Neural cell (in vitro differentiated cells): ENCODE data around the gene CXCL9. TPM values are rescaled to one million over a fixed set of nuclear protein-coding genes. Genes with fewer than 3 reads are reported as not detected.

Source experiments
- H2AFZ ChIP-seq: fragments of 200-600, 300-800 bp; sonication (generic), shearing (Covaris generic); 2 replicates; pipeline ENCODE4 v1.6.0; 2014; ENCODE audit warnings: low read depth, mild to moderate bottlenecking, antibody characterized with exemption, low read length, moderate library complexity
- H3F3A ChIP-seq: fragments of 200-600 bp; shearing (Covaris generic); 2 replicates; pipeline ENCODE4 v1.6.1; 2016; ENCODE audit warnings: mild to moderate bottlenecking, moderate library complexity, mixed read lengths, antibody characterized with exemption, low read length; ENCODE audit not compliant: insufficient read depth, poor library complexity, severe bottlenecking
- H3K27ac ChIP-seq: fragments of 200-600, 300-800 bp; sonication (generic), shearing (Covaris generic); 2 replicates; pipeline ENCODE4 v1.5.1; 2014; ENCODE audit warnings: mild to moderate bottlenecking, low read length, moderate library complexity
- H3K27me3 ChIP-seq: fragments of 300-800, 200-600 bp; sonication (generic), shearing (Covaris generic); 2 replicates; pipeline ENCODE4 v1.6.0; 2014; ENCODE audit warnings: mild to moderate bottlenecking, low read depth, low read length, moderate library complexity; ENCODE audit not compliant: insufficient read depth
- H3K36me3 ChIP-seq: fragments of 300-800, 200-600 bp; sonication (generic), shearing (Covaris generic); 2 replicates; pipeline ENCODE4 v1.5.1; 2014; ENCODE audit warnings: mild to moderate bottlenecking, antibody characterized with exemption, low read length, moderate library complexity; ENCODE audit not compliant: insufficient read depth
- H3K4me2 ChIP-seq: fragments of 300-800, 200-600 bp; sonication (generic), shearing (Covaris generic); 2 replicates; pipeline ENCODE4 v1.6.0; 2014; ENCODE audit warnings: mild to moderate bottlenecking, low read length
- H3K4me3 ChIP-seq: fragments of 300-800, 200-600 bp; sonication (generic), shearing (Covaris generic); 2 replicates; pipeline ENCODE4 v1.5.1; 2014; ENCODE audit warnings: mild to moderate bottlenecking, low read length, moderate library complexity
- H3K79me2 ChIP-seq: fragments of 200-600 bp; shearing (Covaris generic); replicated peaks from 2 replicates; pipeline ENCODE4 v1.6.0; 2014; ENCODE audit warnings: mild to moderate bottlenecking, low read length, moderate library complexity; ENCODE audit not compliant: insufficient read depth
- H3K9ac ChIP-seq: fragments of 300-800, 200-600 bp; sonication (generic), shearing (Covaris generic); 2 replicates; pipeline ENCODE4 v1.6.1; 2016; ENCODE audit warnings: mild to moderate bottlenecking, low read length, mixed read lengths
- H3K9me2 ChIP-seq: fragments of 200-600 bp; shearing (Covaris generic); 2 replicates; pipeline ENCODE4 v1.6.1; 2016; ENCODE audit warnings: mild to moderate bottlenecking, low read length, mixed read lengths; ENCODE audit not compliant: insufficient read depth
- H3K9me3 ChIP-seq: fragments of 200-600, 300-800 bp; sonication (generic), shearing (Covaris generic); 2 replicates; pipeline ENCODE4 v1.6.1; 2016; ENCODE audit warnings: mild to moderate bottlenecking, mixed run types, low read length, moderate library complexity, mixed read lengths
- H4K20me1 ChIP-seq: fragments of 200-600 bp; shearing (Covaris generic); 2 replicates; pipeline ENCODE4 v1.6.1; 2016; ENCODE audit warnings: mild to moderate bottlenecking, mixed run types; ENCODE audit not compliant: insufficient read depth
- CTCF ChIP-seq: fragments of 450-650 bp; IDR thresholded peaks from 2 replicates; pipeline ENCODE4 v1.5.1; 2014; ENCODE audit warnings: antibody characterized with exemption, mild to moderate bottlenecking, moderate library complexity; ENCODE audit not compliant: poor library complexity, severe bottlenecking
- EP300 ChIP-seq: fragments of 450-650 bp; conservative IDR thresholded peaks from 2 replicates; pipeline ENCODE4 v1.6.1; 2014; ENCODE audit warnings: antibody characterized with exemption, mild to moderate bottlenecking, moderate library complexity; ENCODE audit not compliant: poor library complexity, severe bottlenecking
- EZH2 ChIP-seq: fragments of 200-600, 300-800 bp; shearing (Covaris generic), sonication (generic); IDR thresholded peaks from 2 replicates; pipeline ENCODE4 v1.6.1; 2014; ENCODE audit warnings: antibody characterized with exemption, low read length, borderline replicate concordance, mild to moderate bottlenecking; ENCODE audit not compliant: insufficient read depth, poor library complexity, severe bottlenecking
- MXI1 ChIP-seq: fragments of 450-650 bp; conservative IDR thresholded peaks from 2 replicates; pipeline ENCODE4 v1.6.1; 2014; ENCODE audit warnings: antibody characterized with exemption, mild to moderate bottlenecking; ENCODE audit not compliant: poor library complexity, severe bottlenecking
- POLR2AphosphoS5 ChIP-seq: IDR thresholded peaks from 2 replicates; pipeline ENCODE4 v1.6.1; 2012
- RAD21 ChIP-seq: fragments of 450-650 bp; conservative IDR thresholded peaks from 2 replicates; pipeline ENCODE4 v1.6.1; 2014; ENCODE audit warnings: antibody characterized with exemption, mild to moderate bottlenecking, moderate library complexity
- REST ChIP-seq: IDR thresholded peaks from 2 replicates; pipeline ENCODE4 v1.6.1; 2012; ENCODE audit warnings: borderline replicate concordance
- SMC3 ChIP-seq: fragments of 450-650 bp; conservative IDR thresholded peaks from 2 replicates; pipeline ENCODE4 v1.6.1; 2014; ENCODE audit warnings: antibody characterized with exemption, mild to moderate bottlenecking, moderate library complexity; ENCODE audit not compliant: poor library complexity
- TAF1 ChIP-seq: IDR thresholded peaks from 2 replicates; pipeline ENCODE4 v1.6.1; 2012; ENCODE audit warnings: low read depth
- polyA plus RNA-seq: library from polyadenylated mRNA; depleted of rRNA; stranded (reverse); fragments of >200 nt; gene quantifications from 2 replicates; pipeline ENCODE4 v1.2.3, GENCODE V29; 2014

CXCL9 gene
- polyA plus RNA-seq, 1 donor from 2014 or later = not detected

- no peak for TF ChIP-seq EZH2
- no peak for TF ChIP-seq REST
- TF ChIP-seq SMC3 = no peak
- no peak for TF ChIP-seq MXI1
- no peak for TF ChIP-seq EP300
- TF ChIP-seq CTCF = no peak
- TF ChIP-seq TAF1 = no peak
- no peak for TF ChIP-seq POLR2AphosphoS5
- TF ChIP-seq RAD21 = no peak
- Histone ChIP-seq H3K36me3 (no peaks in the 10 kb centered on the region), H2AFZ (no peak overlapping the region)
These were observed 9.1 kb upstream of the CXCL9 start for GRCh38 chr4:76016393-76016792.

GRCh38 chr4:76013540-76013939 lies 6.2 kb upstream of the CXCL9 start:
- Histone ChIP-seq H3K9ac (no peak overlapping the region), H3K9me2 (no peaks in the 10 kb centered on the region), H4K20me1 (no peaks in the 10 kb centered on the region), H3K36me3 (no peaks in the 10 kb centered on the region), H2AFZ (no peak overlapping the region), H3K4me3 (no peak overlapping the region), H3K27ac (no peak overlapping the region), H3K79me2 (no peaks in the 10 kb centered on the region), H3K4me2 (no peak overlapping the region), H3F3A (no peaks in the 10 kb centered on the region), H3K27me3 (no peaks in the 10 kb centered on the region), H3K9me3 (no peaks in the 10 kb centered on the region)
- no peak for TF ChIP-seq EP300
- no peak for TF ChIP-seq TAF1
- TF ChIP-seq SMC3 = no peak
- TF ChIP-seq REST = no peak
- TF ChIP-seq RAD21 = no peak
- TF ChIP-seq EZH2 = no peak
- no peak for TF ChIP-seq MXI1
- TF ChIP-seq CTCF = no peak
- TF ChIP-seq POLR2AphosphoS5 = no peak

More at GRCh38 chr4:76016393-76016792, 9.1 kb upstream of the CXCL9 start:
- Histone ChIP-seq H3K27ac (no peak overlapping the region), H3K9me2 (no peaks in the 10 kb centered on the region), H3K4me3 (no peak overlapping the region), H3K9ac (no peak overlapping the region), H3K4me2 (no peak overlapping the region), H3K79me2 (no peaks in the 10 kb centered on the region), H3K9me3 (no peaks in the 10 kb centered on the region), H4K20me1 (no peaks in the 10 kb centered on the region), H3F3A (no peaks in the 10 kb centered on the region), H3K27me3 (no peaks in the 10 kb centered on the region)
